Astrocyte of the cerebellum (primary cell): Measurements from ENCODE around the gene TMEM117.
"Not testable (repeated sequence)": the region's sequence is repeated elsewhere in the genome, so short reads cannot be mapped to it uniquely, and the experiment has no call there.

Experiments used
- DNase-seq: peaks from one replicate; pipeline ENCODE4 v3.0.0-alpha.2; 2011; ENCODE audit warnings: low read depth
- H3K4me3 ChIP-seq: 2 replicates; pipeline ENCODE4 v1.5.1; 2011; ENCODE audit warnings: mild to moderate bottlenecking, low read depth, low read length, moderate library complexity
- in situ Hi-C: cut with HindIII; loops from 2 replicates; pipeline ENCODE4 v1.10.0; 2017; ENCODE audit warnings: low sequenced_read_pairs
- TF ChIP-seq, protein P1 (sequence below): IDR thresholded peaks from 2 replicates; pipeline ENCODE4 v1.5.1; 2012; ENCODE audit warnings: low read length, low read depth, moderate library complexity, mild to moderate bottlenecking; ENCODE audit errors: missing control alignments

The TMEM117 gene

GRCh38 chr12:43861840-43862150 lies 25.9 kb downstream of the TMEM117 start:
- DNase-seq, result no peak
- TF ChIP-seq, protein P1, sequence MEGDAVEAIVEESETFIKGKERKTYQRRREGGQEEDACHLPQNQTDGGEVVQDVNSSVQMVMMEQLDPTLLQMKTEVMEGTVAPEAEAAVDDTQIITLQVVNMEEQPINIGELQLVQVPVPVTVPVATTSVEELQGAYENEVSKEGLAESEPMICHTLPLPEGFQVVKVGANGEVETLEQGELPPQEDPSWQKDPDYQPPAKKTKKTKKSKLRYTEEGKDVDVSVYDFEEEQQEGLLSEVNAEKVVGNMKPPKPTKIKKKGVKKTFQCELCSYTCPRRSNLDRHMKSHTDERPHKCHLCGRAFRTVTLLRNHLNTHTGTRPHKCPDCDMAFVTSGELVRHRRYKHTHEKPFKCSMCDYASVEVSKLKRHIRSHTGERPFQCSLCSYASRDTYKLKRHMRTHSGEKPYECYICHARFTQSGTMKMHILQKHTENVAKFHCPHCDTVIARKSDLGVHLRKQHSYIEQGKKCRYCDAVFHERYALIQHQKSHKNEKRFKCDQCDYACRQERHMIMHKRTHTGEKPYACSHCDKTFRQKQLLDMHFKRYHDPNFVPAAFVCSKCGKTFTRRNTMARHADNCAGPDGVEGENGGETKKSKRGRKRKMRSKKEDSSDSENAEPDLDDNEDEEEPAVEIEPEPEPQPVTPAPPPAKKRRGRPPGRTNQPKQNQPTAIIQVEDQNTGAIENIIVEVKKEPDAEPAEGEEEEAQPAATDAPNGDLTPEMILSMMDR, result no peak
- in situ Hi-C loops, result no loop called here
- H3K4me3 ChIP-seq, result no peak overlapping the region

GRCh38 chr12:43863770-43864366 lies 28.0 kb downstream of the TMEM117 start:
- TF ChIP-seq, protein P1, result no peak
- H3K4me3 ChIP-seq, result no peak overlapping the region
- no peak for DNase-seq
- in situ Hi-C loops, result no loop called here

DNA sequence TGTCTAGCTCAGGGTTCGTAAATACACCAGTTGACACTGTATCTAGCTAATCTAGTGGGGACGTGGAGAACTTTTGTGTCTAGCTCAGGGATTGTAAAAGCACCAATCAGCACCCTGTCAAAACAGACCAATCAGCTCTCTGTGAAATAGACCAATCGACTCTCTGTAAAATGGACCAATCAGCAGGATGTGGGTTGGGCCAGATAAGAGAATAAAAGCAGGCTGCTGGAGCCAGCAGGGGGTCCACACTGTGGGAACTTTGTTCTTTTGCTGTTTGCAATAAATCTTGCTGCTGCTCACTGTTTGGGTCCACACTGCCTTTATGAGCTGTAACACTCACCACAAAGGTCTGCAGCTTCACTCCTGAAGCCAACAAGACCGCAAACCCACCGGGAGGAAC lies 28.7 kb downstream of the TMEM117 start:
- in situ Hi-C loops, H3K4me3 ChIP-seq, DNase-seq: not testable (repeated sequence)

DNA sequence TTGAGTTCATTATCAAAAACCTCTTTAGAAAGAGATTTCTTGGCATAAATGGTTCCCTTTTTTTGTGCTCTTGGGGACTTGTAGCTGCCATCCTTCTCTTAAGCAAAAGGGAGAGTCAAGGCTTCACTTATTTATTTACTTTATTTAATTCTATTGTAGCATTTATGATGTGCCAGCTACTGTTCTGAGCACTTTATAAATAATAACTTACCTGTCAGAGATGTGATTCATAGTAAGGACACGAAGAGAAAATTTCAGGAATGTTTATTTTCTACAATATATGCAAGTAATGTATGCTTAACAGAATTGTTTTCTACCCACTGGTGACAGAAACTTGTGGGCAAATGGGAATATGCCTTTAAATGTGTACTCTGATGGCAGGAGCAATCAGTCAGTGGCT lies 33.3 kb downstream of the TMEM117 start:
- DNase-seq, result no peak
- in situ Hi-C loops, result no loop called here
- no peak overlapping the region for H3K4me3 ChIP-seq
- TF ChIP-seq, protein P1, result no peak

- H3K4me3 ChIP-seq, in situ Hi-C loops, DNase-seq: not testable (repeated sequence)
These were observed 33.9 kb downstream of the TMEM117 start for GRCh38 chr12:43869765-43870164.

- in situ Hi-C loops, DNase-seq, H3K4me3 ChIP-seq: not testable (repeated sequence)
These were observed 35.4 kb downstream of the TMEM117 start for GRCh38 chr12:43871258-43871657.

DNA sequence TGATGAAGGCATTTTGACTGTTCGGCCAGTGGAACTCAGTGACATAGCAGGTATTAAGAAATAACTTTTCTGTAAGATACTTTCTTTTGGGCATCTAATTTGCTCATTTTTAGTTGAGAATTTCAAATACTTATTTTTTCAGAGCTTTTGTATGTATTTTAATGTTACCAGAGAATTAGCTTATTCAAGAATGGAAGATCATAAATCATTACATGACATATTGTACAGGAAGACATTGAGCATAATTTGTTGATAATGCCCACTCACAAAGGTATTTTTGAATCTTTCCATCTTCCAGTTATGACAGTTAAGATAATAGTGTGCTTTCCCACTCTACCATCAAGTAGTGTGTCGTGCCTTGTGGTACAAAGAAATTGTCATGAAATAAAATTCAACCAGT lies 36.5 kb downstream of the TMEM117 start:
- in situ Hi-C loops, result no loop called here

GRCh38 chr12:43878050-43878449 lies 42.2 kb downstream of the TMEM117 start:
- TF ChIP-seq, protein P1, result no peak
- no peak overlapping the region for H3K4me3 ChIP-seq
- no peak for DNase-seq
- in situ Hi-C loops, result no loop called here

More for the DNA sequence above, 36.5 kb downstream of the TMEM117 start:
- DNase-seq, result no peak
- H3K4me3 ChIP-seq, result no peak overlapping the region
- TF ChIP-seq, protein P1, result no peak
